BE2C (cell line): Measurements from ENCODE around the gene OVOL2.

Experiments
- DNase-seq: peaks from one replicate; pipeline ENCODE4 v3.0.0-alpha.2; 2020
- H3K27me3 ChIP-seq: fragments of 250-450 bp; sonication (Bioruptor Pico); 2 replicates; pipeline ENCODE4 v1.5.1; 2020; ENCODE audit warnings: mild to moderate bottlenecking
- H3K36me3 ChIP-seq: fragments of 250-450 bp; sonication (Bioruptor Pico); 2 replicates; pipeline ENCODE4 v1.5.1; 2020; ENCODE audit warnings: mild to moderate bottlenecking
- H3K4me1 ChIP-seq: fragments of 250-450 bp; sonication (Bioruptor Pico); 2 replicates; pipeline ENCODE4 v1.5.1; 2020
- H3K4me3 ChIP-seq: 2 replicates; pipeline ENCODE4 v1.5.1; 2011; ENCODE audit warnings: low read depth, low read length
- H3K9me3 ChIP-seq: fragments of 250-450 bp; sonication (Bioruptor Pico); 2 replicates; pipeline ENCODE4 v1.5.1; 2020
- CTCF ChIP-seq: IDR thresholded peaks from 2 replicates; pipeline ENCODE4 v1.5.1; 2012; ENCODE audit warnings: mild to moderate bottlenecking, low read depth, low read length

The OVOL2 gene

GRCh38 chr20:18048176-18048575, 9.5 kb downstream of the OVOL2 start:
- DNase-seq, result no peak
- TF ChIP-seq CTCF, result no peak
- no peaks in the 10 kb centered on the region for H3K36me3 ChIP-seq
- no peaks in the 10 kb centered on the region for H3K4me1 ChIP-seq
- H3K27me3 ChIP-seq, result peaks cover 42% of the 10 kb centered on the region
- no peaks in the 10 kb centered on the region for H3K9me3 ChIP-seq
- H3K4me3 ChIP-seq, result no peak overlapping the region

- no peak overlapping the region for H3K4me3 ChIP-seq
- H3K27me3 ChIP-seq, result peaks cover 27% of the 10 kb centered on the region
- no peaks in the 10 kb centered on the region for H3K36me3 ChIP-seq
- TF ChIP-seq CTCF, result no peak
- no peak for DNase-seq
- H3K9me3 ChIP-seq, result no peaks in the 10 kb centered on the region
- no peaks in the 10 kb centered on the region for H3K4me1 ChIP-seq
These were observed 11.2 kb downstream of the OVOL2 start for GRCh38 chr20:18046535-18046934.

DNA sequence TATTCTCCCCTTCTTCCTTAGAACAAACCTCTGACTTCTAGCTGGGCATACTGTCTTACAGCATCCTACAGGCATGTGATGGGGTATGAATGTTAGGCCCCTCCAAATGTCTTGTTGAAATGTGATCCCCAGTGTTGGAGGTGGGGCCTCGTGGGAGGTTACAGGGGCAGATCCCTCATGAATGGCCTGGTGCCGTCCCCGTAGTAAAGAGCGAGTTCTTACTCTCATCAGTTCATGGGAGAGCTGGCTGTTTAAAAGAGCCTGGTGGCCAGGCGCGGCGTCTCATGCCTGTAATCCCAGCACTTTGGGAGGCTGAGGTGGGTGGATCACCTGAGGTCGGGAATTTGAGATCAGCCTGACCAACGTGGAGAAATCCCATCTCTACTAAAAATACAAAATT, 15.5 kb downstream of the OVOL2 start:
- no peak for DNase-seq

DNA sequence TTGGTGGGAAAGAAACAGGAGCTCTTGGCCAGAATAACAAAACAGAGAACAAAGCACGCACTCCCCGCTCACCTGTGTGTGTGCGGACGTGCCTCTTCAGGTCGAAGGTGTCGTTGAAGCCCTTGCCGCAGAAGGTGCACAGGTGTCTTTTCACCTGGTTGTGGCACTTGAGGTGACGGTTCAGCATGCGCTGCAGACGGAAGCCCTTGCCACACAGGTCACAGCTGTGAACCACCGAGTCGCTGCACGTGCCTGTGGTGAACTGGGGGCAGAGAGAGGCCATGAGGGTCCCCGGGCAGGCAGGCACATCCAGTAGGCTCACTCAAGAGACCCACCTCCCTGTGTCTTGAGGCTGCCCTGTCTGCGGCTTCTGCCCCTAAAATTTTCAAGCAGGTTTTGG, 16.3 kb downstream of the OVOL2 start:
- no peaks in the 10 kb centered on the region for H3K9me3 ChIP-seq
- no peaks in the 10 kb centered on the region for H3K4me1 ChIP-seq
- no peak overlapping the region for H3K4me3 ChIP-seq
- peaks cover 4% of the 10 kb centered on the region for H3K27me3 ChIP-seq
- H3K36me3 ChIP-seq, result no peaks in the 10 kb centered on the region
- no peak for DNase-seq
- no peak for TF ChIP-seq CTCF

More for the DNA sequence above, 15.5 kb downstream of the OVOL2 start:
- H3K27me3 ChIP-seq, result peaks cover 6% of the 10 kb centered on the region
- no peaks in the 10 kb centered on the region for H3K36me3 ChIP-seq
- TF ChIP-seq CTCF, result no peak
- no peaks in the 10 kb centered on the region for H3K9me3 ChIP-seq
- no peaks in the 10 kb centered on the region for H3K4me1 ChIP-seq
- no peak overlapping the region for H3K4me3 ChIP-seq

DNA sequence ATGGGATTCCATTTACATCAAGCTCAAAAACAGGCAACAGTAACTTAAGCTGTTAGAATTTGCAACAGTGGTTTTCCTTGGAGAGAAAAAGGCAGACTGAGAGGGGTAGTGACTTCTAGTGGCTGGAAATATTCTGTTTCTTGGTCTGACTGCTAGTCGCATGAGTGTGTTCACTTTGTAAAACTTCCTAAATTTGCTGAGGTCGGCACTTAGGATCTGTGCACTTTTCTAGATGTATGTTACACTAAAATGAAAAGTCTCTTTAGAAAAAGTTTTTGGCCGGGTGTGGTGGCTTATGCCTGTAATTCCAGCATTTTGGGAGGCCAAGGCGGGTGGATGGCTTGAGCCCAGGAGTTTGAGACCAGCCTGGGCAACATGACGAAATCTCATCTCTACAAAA, 18.7 kb downstream of the OVOL2 start:
- Histone ChIP-seq H3K4me3 (no peak overlapping the region), H3K27me3 (no peaks in the 10 kb centered on the region; the same call in none of the 2 replicates), H3K36me3 (no peaks in the 10 kb centered on the region), H3K4me1 (no peaks in the 10 kb centered on the region), H3K9me3 (no peaks in the 10 kb centered on the region)
- DNase-seq, result no peak
- TF ChIP-seq CTCF, result no peak

DNA sequence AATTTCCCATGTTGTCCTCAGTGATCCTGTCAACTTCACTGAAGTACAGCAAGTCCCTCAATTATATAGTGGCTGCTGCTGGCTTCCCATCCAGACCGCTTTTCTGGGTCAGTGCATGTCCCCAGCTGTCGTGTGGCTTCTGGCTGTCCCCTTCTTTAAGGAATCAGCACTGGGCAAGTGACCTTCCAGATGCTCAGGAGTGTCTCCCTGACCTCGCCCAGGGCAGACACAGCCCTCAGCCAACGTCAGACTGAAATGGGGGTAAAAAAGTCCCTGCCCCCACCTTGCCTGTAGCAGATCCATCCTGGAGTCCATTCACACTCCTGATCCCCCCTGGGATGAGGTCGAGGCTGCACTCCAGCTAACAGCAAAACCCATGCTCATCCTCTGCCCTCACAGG, 23.7 kb downstream of the OVOL2 start:
- no peak for TF ChIP-seq CTCF
- DNase-seq, result no peak
- Histone ChIP-seq H3K27me3 (no peaks in the 10 kb centered on the region; the same call in 1 of the 2 replicates), H3K4me3 (no peak overlapping the region), H3K9me3 (no peaks in the 10 kb centered on the region), H3K36me3 (no peaks in the 10 kb centered on the region), H3K4me1 (no peaks in the 10 kb centered on the region)
